ENCODE data around the gene PLAC9.
"Not testable (repeated sequence)": the region's sequence is repeated elsewhere in the genome, so short reads cannot be mapped to it uniquely, and the experiment has no call there.

PLAC9 gene, protein sequence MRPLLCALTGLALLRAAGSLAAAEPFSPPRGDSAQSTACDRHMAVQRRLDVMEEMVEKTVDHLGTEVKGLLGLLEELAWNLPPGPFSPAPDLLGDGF
- long read RNA-seq, partial matches to known transcripts: 0 of 1 reads
- long read RNA-seq, other reads (novel, unspliced or antisense): 1 of 1 reads

DNA sequence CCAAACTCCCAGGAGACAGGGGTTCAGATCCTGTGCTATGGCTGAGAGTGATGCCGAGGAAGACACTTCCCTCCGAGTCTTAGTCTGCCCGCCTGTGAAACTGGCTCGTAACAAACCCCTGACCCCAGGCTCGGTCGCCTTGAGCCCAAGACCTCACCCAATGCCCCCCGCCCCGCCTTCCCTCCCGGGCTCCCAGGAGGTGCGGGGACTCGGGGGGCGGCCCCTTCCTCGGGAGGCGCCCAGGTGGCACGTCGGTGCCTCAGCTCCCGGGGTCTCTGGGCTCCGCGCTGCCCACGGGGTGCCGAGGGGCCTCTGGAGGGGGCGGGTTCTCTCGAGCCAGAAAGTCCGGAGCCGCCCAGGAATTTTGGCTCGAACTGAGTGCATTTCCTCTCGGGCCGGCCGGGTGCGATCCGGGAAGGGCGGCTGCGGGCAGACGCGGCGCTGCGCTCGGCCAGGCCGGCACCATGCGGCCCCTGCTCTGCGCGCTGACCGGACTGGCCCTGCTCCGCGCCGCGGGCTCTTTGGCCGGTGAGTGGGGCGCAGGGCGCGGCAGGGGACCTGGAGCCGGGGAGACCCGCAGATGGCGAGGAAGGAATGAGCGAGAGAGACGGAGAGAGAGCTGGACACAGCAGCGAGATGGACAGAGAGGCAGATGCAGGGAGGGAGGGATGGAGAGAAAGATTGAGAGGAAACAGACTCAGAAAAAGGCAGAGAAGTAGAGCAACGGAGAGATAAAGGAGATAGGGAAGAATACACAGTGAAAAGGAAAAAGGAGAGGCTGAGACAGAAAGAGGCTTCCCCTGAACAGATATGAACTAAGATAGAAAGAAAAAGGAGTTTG lies at the start of gene PLAC9:
Gene PLAC9 (plus strand): TSS at position 432 of the 841 bp plus-strand sequence. CDS start 33 bp downstream, at position 465.
- Histone ChIP-seq H3K27me3 (ENCODE audit: insufficient read depth, poor library complexity, severe bottlenecking) (peaks cover 10% of the 10 kb centered on the region), H3K27ac (replicated peaks) (no peak within 1 kb of the TSS), H3K4me3 (replicated peaks; ENCODE audit: insufficient read depth, low read length) (no peak within 1 kb of the TSS)
- TF ChIP-seq SPI1 (IDR thresholded peaks at IDR 0.05; ENCODE audit: borderline replicate concordance, low read depth) (no peak), REST (IDR thresholded peaks at IDR 0.05; ENCODE audit: insufficient replicate concordance, low read depth) (no peak)
- no peak for DNase-seq (ENCODE audit: low read depth in 1 of 2, low spot score in 1 of 2)

GRCh38 chr10:80090121-80090520 lies 42.4 kb upstream of the PLAC9 start:
- Histone ChIP-seq H3K27me3 (ENCODE audit: insufficient read depth, poor library complexity, severe bottlenecking) (no peaks in the 10 kb centered on the region), H3K27ac (replicated peaks) (no peak overlapping the region), H3K4me3 (replicated peaks; ENCODE audit: insufficient read depth, low read length) (no peak overlapping the region)
- TF ChIP-seq REST (IDR thresholded peaks at IDR 0.05; ENCODE audit: insufficient replicate concordance, low read depth): no peak
- TF ChIP-seq CTCF (IDR thresholded peaks at IDR 0.05; ENCODE audit: insufficient read depth, low read length): no peak
- no peak for TF ChIP-seq POLR2AphosphoS5 (IDR thresholded peaks at IDR 0.05; ENCODE audit: low read depth)
- no peak for TF ChIP-seq SPI1 (IDR thresholded peaks at IDR 0.05; ENCODE audit: borderline replicate concordance, low read depth)
- no peak for TF ChIP-seq GABPA (IDR thresholded peaks at IDR 0.05; ENCODE audit: low read depth)
- DNase-seq (ENCODE audit: low read depth in 1 of 2, low spot score in 1 of 2): no peak

DNA sequence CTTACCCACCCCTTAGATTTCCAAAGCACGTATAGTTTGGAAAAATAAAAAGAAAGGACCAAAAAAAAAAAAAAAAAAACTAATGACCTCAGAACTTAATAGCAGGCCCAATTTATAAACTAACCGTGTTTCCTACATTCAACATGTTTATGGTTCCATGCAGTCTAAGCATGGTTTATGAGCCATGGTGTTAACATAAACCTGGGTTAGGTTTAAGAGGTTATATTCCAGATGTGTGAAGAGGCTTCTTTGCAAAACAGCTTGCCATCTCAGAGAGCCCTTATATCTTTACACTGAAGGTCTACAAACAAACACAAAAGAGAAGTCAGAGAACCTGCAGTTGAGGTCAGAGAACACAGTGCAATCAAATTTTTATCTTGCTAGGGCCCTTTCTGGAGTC lies 38.3 kb upstream of the PLAC9 start:
- H3K27ac ChIP-seq (replicated peaks): no peak overlapping the region
- no peak overlapping the region for H3K4me3 ChIP-seq (replicated peaks; ENCODE audit: insufficient read depth, low read length)
- no peaks in the 10 kb centered on the region for H3K27me3 ChIP-seq (ENCODE audit: insufficient read depth, poor library complexity, severe bottlenecking)
- no peak for TF ChIP-seq REST (IDR thresholded peaks at IDR 0.05; ENCODE audit: insufficient replicate concordance, low read depth)
- TF ChIP-seq CTCF (IDR thresholded peaks at IDR 0.05; ENCODE audit: insufficient read depth, low read length): no peak
- TF ChIP-seq POLR2AphosphoS5 (IDR thresholded peaks at IDR 0.05; ENCODE audit: low read depth): no peak
- TF ChIP-seq SPI1 (IDR thresholded peaks at IDR 0.05; ENCODE audit: borderline replicate concordance, low read depth): no peak
- TF ChIP-seq GABPA (IDR thresholded peaks at IDR 0.05; ENCODE audit: low read depth): no peak
- no peak for DNase-seq (ENCODE audit: low read depth in 1 of 2, low spot score in 1 of 2)

DNA sequence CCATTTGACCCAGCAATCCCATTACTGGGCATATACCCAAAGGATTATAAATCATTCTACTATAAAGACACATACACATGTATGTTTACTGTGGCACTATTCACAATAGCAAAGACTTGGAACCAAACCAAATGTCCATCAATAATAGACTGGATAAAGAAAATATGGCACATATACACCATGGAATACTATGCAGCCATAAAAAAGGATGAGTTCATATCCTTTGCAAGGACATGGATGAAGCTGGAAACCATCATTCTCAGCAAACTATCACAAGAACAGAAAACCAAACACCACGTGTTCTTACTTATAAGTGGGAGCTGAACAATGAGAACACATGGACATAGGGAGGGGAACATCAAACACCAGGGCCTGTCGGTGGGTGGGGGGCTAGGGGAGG lies 34.3 kb upstream of the PLAC9 start:
- DNase-seq (ENCODE audit: low read depth in 1 of 2, low spot score in 1 of 2); H3K27me3 ChIP-seq (ENCODE audit: insufficient read depth, poor library complexity, severe bottlenecking); H3K27ac ChIP-seq (replicated peaks); H3K4me3 ChIP-seq (replicated peaks; ENCODE audit: insufficient read depth, low read length): not testable (repeated sequence)

GRCh38 chr10:80099295-80099694 lies 33.2 kb upstream of the PLAC9 start:
- H3K27ac ChIP-seq (replicated peaks); H3K27me3 ChIP-seq (ENCODE audit: insufficient read depth, poor library complexity, severe bottlenecking); H3K4me3 ChIP-seq (replicated peaks; ENCODE audit: insufficient read depth, low read length); DNase-seq (ENCODE audit: low read depth in 1 of 2, low spot score in 1 of 2): not testable (repeated sequence)
